OCI-LY7 (cell line): ENCODE data around the gene ARHGEF12.

Experiments
- EZH2phosphoT487 ChIP-seq: fragments of 200-600 bp; sonication (generic); IDR thresholded peaks from 2 replicates; pipeline ENCODE4 v1.6.1; 2018; ENCODE audit warnings: low read depth, borderline replicate concordance, mild to moderate bottlenecking, mixed run types, antibody characterized with exemption, low read length, moderate library complexity, mixed read lengths
- TF ChIP-seq, protein P1 (sequence below): fragments of 200-600 bp; sonication (generic); conservative IDR thresholded peaks from 2 replicates; pipeline ENCODE4 v1.5.1; 2014; ENCODE audit warnings: mild to moderate bottlenecking, antibody characterized with exemption, low read length, moderate library complexity, mixed read lengths

DNA sequence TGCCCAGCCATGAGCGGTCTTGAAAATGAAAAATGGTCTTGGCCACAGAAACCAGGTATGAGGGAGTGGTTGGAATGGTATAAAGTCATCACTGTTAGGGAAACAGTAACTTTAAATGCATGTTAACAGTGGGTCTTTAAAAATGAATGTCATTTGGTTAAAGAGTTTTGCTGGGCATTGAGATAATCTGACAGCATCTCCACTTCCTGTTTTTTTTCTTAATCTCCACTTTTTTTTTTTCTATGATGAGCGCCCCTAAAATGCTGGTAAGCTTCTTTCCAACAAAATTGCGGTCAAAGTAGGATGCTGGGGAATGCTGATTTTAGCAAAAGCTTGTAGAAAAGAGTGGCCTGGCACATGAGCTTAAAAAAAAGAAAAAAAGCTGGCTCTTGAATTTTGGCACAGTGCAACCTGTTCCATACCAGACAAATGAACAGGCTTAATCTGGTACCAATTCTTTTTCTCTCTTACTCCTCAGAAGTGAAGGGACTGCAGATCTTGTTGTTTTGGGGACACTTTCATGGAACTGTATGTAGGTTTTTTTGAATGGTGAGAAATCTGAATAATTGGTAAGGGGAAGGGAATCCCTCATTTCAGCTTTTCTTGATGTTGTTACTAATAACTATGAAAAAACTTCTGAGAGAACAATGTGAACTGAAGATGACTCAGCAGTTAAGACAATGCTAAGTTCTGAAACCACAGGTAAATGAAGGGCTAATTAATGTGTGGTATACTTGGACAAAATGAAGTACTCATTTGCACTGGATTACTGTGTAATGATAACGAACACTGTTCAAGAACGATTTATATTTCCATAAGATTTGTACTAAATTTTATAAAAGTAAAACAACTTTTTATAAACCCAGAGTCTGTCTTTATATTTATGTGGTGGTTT is 3.1 kb upstream of the ARHGEF12 start:
- TF ChIP-seq, protein P1, sequence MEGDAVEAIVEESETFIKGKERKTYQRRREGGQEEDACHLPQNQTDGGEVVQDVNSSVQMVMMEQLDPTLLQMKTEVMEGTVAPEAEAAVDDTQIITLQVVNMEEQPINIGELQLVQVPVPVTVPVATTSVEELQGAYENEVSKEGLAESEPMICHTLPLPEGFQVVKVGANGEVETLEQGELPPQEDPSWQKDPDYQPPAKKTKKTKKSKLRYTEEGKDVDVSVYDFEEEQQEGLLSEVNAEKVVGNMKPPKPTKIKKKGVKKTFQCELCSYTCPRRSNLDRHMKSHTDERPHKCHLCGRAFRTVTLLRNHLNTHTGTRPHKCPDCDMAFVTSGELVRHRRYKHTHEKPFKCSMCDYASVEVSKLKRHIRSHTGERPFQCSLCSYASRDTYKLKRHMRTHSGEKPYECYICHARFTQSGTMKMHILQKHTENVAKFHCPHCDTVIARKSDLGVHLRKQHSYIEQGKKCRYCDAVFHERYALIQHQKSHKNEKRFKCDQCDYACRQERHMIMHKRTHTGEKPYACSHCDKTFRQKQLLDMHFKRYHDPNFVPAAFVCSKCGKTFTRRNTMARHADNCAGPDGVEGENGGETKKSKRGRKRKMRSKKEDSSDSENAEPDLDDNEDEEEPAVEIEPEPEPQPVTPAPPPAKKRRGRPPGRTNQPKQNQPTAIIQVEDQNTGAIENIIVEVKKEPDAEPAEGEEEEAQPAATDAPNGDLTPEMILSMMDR, result no peak
- TF ChIP-seq EZH2phosphoT487, result no peak
